ENCODE data around the gene FILIP1L.

DNA sequence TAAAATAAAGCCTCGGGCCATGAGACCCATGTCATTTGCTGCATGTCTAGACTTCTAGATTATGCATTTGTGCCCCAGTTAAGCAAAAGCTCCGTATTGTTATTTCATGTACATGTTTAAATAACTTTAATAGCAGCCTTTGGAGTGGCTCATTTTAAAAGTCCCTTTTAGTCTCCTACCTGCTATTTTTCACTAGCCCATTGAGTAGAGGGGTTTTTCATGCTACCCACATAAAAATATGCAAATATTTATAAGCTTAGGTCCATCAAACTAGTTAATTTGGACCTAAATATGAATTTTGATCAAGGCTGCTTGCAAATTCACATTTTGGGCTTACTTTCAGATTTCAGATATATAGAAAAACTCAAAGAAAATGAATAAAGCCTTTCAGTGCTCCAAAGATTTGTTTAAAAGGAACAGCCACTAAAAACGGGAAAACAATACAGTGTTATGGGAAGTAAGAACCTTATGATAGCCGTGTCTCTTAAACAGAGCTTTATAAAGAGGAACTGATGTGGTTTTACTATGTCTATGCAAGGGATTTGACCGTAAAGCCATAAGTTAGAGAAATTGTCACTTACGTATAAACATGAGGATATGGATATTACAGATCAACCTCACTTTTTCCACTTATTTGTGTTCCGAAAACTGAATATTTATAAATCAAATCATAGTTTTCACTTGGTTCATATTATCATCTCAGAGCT is 30.0 kb downstream of the FILIP1L start:
- TF ChIP-seq GATA2 (IDR thresholded peaks at IDR 0.05; ENCODE audit: low read depth, low read length) (no peak), GATA3 (IDR thresholded peaks at IDR 0.05; ENCODE audit: low read depth, low read length) (no peak)

All from SH-SY5Y (cell line).